GM15510 (cell line): ENCODE results near the gene MYL5.

Source experiments
- POLR2A ChIP-seq: IDR thresholded peaks from 3 replicates; pipeline ENCODE4 v1.6.1; 2011; ENCODE audit warnings: borderline replicate concordance; ENCODE audit not compliant: insufficient read length; ENCODE audit errors: extremely low read depth

The MYL5 gene

DNA sequence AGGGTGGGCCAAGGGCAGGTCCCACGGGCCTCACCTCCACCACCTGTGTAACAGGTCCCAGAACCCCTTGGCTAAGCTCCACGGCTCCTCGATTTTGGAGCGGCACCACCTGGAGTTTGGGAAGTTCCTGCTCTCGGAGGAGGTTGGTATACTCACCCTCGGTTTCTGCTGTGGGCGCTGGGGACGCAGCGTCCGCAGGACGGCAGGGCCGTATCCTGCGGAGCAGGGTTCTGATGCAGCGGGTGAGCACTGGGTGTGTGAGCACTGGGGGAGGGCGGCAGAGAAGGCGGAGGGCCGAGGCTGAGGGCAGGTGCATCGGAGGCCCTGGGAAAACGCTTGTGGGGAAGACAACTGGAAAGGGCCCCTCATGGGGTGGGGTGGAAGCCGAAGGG is 11.3 kb upstream of the MYL5 start:
- no peak for TF ChIP-seq POLR2A

DNA sequence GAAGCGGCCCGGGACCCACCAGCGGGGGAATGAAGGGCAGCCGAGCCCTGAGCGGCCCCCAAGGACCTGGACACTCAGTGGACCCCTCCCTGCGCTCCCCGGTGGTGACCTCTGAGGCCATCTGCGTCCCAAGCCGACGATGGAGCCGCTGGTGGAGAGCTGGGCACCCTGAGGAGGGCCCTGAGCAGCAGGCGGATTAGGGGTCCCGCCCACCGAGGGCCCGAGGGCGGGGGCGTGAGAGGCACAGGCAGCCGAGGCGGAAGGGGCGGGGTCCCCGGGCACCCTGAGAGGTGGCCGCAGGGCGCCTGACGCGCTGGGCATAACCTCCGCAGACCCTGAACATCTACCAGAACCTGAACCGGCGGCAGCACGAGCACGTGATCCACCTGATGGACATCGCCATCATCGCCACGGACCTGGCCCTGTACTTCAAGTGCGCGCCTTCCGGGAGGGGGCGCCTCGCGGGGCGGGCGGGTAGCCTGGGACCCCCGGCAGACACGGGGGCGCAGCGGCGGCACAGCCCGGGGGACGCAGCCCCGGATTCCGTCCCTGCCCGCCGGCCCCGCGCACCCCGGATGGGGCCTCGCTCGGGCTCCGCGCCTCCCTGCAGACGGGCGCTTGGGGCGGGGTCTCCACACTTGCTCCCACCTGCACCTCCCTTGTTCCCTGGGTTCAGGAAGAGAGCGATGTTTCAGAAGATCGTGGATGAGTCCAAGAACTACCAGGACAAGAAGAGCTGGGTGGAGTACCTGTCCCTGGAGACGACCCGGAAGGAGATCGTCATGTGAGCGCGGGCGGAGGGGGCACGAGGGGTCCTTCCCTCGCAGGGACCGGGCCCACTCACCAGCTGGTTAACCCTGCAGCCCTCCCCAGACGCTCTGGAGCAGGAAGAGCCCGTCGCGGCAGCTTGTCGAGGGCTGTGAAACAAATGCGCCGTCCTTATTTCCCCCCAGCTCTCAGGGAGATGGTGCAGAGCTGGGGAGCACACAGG is 10.6 kb upstream of the MYL5 start:
- peak; percentile 30 for TF ChIP-seq POLR2A

DNA sequence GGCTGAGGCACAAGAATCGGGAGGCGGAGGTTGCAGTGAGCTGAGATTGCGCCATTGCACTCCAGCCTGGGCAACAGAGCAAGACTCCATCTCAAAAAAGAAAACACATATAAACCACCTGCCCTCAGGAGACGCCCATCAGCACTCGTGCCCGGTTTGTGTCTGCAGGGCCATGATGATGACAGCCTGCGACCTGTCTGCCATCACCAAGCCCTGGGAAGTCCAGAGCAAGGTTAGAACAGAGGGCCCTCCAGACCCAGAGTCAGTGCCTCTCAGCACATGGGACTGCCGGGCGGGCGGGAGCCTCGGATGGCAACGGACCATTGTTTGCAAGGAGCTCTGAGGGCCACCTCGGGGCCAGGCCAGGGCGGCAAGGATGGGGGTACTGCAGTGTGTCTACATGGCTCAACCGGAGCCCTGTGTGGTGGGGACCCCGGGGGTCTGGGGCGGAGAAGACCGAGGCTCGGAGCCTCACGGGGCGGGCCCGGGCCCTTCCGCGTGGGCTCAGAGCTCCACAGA is 9.6 kb upstream of the MYL5 start:
- no peak for TF ChIP-seq POLR2A

DNA sequence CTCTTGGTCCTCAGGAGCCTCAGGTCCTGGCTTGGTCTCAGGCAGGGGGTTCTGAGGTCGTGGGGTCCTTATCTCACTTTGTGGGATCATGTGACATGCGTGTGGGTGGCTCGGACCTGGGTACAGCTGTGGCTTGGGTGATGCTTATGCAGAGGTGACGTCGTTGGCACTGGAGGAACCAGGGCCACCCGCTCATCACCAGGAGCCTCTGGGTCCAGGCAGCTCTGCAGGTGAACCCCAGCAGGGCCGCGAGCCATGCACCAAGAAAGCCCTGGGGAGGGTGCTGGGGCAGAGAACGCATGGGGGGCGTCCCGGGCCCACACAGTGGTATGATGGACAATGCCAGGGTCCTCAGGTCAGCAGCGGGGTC is 9.0 kb upstream of the MYL5 start:
- TF ChIP-seq POLR2A: no peak

DNA sequence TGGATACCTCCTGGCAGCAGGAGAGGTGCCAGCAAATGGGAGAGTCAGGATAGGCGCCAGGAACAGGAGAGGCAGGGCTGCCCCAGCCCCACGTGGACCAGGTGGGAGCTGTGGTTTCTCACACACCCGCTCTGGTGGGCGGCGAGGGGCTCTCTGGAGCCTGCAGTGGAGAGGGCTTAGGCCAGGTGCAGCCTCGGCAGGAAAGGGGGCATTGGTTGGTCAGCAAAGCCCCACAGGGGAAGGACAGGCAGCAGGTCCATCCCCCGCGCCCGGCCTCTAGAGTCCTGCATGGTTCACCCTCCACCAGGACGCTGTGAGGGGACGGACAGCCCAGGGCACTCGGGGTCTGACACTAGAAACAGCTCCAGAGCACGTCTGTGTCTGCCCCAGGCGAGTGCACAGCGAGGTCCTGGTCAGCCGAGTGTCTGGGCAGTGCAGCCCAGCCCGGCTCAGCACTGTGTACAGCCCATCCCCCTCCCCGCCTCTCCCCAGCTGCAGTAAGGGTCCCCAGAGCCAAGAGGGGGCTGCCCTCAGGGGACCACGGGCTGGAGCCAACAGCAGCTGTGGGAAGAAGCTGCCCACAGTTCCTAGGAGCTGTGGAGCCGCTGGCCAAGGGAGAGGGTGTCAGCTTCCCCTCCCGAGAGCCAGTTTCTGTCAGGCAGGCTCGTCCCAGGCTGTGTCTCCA is 8.4 kb upstream of the MYL5 start:
- TF ChIP-seq POLR2A: no peak

DNA sequence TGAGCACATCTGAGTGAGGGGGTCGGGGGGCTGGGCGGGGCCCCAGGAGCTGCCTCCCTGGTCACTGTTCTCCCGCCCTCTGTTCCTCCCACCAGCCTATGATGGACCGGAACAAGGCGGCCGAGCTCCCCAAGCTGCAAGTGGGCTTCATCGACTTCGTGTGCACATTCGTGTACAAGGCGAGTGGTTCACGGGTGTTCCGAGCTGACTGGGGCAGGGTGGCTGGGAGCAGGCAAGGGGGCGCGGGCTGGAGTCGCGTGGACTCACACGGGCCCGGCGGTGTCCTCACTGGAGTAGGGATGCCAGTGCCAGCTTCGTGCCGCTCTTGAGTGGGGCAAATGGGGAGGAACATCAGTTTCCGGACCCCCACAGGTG is 7.9 kb upstream of the MYL5 start:
- TF ChIP-seq POLR2A: no peak

DNA sequence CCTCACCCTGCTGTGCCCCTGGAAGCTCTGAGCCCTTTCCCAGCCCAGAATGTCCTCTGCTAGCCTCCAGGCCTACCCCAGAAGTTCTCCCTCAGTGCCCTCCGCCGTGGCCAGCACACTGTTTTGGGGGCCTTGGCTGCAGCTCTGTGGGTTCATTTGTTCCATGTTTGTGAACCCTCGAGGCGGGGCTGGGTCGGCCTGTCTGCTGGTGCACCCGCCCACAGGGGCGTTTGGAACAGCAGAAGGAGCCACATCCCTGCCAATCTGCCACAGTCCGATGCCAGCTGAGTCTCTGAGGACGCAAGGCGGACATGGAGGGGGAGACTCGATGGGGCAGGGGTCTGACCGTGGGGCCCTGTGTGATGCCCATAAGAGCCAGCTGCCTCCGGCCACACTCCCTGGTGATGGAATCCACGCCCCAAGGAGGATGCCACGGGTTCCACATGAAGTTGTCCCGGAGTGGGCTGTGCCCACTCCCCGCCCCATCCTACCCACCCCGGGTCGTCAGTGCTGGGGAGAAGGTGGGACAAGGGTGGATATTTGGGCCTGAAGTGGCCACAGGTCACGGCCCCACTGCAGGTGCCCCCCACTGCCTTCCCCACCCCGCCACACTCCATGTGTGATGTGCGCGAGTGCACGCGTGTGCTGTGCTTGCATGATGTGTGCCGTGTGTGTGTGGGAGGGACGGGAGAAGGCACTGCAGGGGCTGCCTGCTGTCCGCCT is 7.4 kb upstream of the MYL5 start:
- no peak for TF ChIP-seq POLR2A

DNA sequence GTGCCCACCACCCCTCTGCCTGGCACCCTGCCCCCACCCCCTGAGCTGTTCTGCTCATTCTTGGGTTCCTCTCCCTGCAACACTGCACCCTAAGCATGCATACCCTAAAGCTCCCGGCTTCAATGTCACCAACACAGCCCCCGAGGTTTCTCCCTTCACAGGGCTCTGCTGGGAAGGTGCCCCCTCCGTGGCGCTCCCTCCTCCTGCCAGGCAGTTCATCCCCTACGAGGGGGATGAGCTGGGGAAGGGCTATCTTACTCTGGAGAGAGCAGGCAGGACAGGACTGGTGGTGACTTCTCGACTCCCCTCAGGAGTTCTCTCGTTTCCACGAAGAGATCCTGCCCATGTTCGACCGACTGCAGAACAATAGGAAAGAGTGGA is 6.8 kb upstream of the MYL5 start:
- no peak for TF ChIP-seq POLR2A

DNA sequence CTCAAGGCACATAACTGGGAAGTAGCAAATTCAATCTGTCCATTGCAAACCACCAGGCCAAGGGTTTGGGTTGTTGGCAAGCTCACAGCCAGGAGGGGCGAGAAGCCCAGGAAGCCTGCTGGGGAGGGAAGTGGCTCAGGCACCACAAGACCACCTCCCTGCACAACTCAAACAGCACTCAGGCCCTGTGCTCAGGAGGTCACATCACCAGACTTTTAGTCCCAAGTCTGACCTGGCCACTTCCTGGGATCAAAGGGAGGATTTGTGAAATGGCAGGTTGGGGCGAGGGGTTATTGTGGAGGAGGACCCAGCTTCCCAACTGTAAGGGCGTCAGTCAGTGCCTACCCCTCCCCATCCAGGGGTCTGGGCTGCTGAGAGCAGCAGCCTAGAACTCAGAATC is 2.6 kb upstream of the MYL5 start:
- TF ChIP-seq POLR2A: no peak

DNA sequence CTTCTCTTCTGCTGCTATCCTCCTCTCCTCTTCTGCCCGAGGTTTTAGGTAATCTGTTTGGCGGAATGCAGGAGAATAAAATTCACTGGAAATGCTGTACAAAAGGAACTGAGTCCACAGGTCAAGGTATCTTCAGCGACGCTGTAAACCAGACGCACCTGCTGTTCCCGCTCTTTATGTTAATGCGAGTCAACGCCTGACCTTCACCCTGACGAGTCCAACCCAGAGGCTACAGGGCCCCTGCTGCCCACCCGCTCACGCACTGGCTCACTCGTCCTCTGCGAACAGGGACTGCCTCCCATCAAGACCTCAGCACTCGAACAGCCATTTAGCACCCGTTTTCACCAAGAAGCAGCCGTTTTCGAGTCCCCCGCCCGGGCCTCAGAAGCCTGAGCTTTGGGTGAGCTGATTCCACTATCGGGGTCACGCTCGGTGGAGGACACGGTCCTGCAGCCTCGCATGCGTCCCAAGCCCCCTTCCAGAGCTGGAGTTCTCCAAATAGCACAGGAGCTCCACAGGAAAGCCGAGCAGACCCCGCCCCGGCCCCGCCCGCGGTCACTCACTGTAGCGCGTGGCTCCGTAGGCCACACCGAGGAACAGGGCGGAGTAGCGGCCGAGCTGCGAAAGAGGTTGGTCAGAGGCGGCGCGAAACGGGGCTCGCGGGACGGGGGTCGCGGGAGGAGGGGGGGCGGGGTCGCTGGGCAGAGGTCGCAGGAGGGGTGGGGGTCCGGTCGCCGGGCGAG is 822 bp upstream of the MYL5 start:
- TF ChIP-seq POLR2A: no peak

DNA sequence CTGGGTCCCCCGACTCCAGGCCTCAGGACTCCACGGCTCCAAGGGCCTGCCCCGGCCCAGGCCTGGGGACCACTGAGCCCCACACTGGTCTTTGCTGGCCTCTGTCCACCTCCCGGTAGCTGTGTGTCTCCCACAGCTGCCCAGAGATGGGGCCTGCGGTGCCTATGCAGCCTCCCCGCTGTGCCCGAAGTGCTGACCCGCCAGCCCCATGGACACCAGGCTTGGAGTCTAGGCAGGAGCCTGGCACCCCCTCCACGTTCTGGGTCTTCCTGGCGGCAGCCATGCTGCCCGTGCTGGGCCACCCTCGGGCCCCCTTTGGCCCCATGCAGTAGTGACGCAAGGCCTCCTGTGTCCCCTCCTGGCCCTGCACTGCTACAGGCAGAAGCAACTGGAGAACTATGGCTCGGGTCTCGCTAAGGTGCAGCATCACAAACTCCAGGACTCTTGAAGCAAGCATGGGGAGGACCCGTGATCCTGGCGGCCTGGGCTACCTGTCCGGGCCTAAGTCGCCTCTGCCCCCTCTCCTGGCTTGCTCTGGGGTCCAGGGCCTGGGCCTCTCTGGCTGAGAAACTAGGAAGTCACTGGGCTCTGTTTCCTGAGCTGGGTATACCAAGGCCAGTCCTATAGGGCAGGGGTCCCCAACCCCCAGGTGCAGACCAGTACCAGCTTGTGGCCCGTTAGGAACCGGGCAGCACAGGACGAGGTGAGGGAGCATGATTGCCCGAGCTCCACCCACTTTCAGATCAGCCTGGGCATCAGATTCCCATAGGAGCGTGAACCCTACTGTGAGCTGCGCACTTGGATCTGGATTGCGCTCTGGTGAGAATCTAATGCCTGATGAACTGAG is 917 bp downstream of the MYL5 start:
- TF ChIP-seq POLR2A: peak; percentile 34

DNA sequence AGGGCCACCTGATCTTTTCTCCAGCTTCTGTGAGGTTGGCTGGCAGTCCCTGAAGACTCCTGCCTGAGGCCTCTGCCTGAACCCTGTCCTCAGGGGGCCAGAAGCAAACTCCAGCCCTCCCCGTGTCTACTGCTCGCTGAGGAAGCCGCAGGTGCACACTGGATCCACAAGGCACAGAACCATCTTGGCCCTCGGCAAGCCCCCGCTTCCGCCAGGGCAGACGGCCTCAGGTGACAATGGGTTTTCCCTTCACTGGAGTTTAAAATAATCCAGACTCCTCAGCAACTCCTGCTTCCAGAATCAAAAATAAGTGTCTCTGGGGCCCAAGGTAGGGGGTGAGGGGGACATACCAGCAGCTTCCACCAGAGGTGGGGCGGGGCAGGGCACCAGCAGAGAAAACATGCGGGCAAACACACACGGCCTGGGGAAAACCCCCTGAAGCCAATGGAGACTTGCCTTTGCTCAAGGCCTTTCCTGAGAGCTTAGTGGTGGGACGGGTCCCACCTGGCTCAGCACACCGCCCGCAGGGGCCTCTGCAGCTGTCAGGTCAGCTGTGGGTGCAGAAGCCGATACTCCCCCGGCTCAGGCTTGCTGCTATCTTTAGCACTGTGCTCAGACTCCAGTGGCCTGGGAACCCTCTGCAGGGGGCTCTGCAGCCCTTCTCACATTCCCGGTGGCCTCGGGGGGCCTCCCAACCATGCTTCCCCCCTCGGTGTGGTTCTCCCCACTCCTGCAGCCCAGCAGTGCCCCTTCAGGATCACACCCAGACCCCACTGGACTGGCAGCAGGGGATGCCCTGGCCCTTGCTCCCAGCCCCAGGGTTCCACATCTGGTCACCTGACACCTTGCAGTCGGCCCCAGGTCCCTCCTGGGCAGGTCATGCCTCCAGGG is 1.9 kb downstream of the MYL5 start:
- TF ChIP-seq POLR2A: no peak

DNA sequence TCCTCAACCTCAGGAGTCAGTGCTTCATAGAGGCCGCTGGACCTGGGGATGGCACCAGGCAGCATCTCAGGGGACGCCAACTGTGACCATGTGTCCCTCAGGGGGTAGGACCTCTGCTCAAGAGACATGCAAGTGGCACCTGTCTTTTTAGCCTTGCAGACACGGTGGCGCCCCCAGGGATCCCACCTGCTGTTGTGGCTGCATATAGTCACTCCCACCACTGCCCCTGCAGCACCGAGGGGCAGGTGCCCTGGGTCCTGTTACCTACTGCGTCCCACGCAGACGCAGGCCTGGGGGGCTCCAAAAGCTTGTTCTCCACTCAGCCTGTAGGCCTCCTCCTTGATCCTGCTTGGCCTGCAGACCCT is 2.5 kb downstream of the MYL5 start:
- peak; percentile 6 for TF ChIP-seq POLR2A
